SK-MEL-5 (cell line): Measurements from ENCODE around the gene PNPLA8. TPM values are rescaled to one million over a fixed set of nuclear protein-coding genes. Genes with fewer than 3 reads are reported as not detected.
"Not testable (repeated sequence)": the region's sequence is repeated elsewhere in the genome, so short reads cannot be mapped to it uniquely, and the experiment has no call there.

Source experiments
- DNase-seq: peaks from one replicate; pipeline ENCODE4 v3.0.0-alpha.2; 2016; ENCODE audit warnings: low read depth, low spot score
- in situ Hi-C: cut with HindIII; loops from 2 replicates; pipeline ENCODE4 v1.10.0; 2016; ENCODE audit warnings: low sequenced_read_pairs, high pct_unique_total_duplicates, low pct_unique_long_range_greater_than_20kb
- polyA plus RNA-seq, 2 experiments: library from polyadenylated mRNA; depleted of rRNA; stranded (reverse); fragments of >200 nt; gene quantifications; 2 replicates each; pipeline ENCODE4 v1.2.3, GENCODE V29; 2015
- total RNA-seq: library from RNA; depleted of rRNA; stranded (reverse); fragments of >200 nt; shearing (Covaris generic); gene quantifications from 2 replicates; pipeline ENCODE4 v1.2.3, GENCODE V29; 2014; rRNA removed

The PNPLA8 gene
- 47.3 and 51.2 TPM in 2 replicates for total RNA-seq
- polyA plus RNA-seq (2015; cell fraction: cytosol; rRNA removed): 27.7 and 30.7 TPM in 2 replicates
- 19.7 and 19.9 TPM in 2 replicates for polyA plus RNA-seq (2015; cell fraction: nucleus; rRNA removed)

DNA sequence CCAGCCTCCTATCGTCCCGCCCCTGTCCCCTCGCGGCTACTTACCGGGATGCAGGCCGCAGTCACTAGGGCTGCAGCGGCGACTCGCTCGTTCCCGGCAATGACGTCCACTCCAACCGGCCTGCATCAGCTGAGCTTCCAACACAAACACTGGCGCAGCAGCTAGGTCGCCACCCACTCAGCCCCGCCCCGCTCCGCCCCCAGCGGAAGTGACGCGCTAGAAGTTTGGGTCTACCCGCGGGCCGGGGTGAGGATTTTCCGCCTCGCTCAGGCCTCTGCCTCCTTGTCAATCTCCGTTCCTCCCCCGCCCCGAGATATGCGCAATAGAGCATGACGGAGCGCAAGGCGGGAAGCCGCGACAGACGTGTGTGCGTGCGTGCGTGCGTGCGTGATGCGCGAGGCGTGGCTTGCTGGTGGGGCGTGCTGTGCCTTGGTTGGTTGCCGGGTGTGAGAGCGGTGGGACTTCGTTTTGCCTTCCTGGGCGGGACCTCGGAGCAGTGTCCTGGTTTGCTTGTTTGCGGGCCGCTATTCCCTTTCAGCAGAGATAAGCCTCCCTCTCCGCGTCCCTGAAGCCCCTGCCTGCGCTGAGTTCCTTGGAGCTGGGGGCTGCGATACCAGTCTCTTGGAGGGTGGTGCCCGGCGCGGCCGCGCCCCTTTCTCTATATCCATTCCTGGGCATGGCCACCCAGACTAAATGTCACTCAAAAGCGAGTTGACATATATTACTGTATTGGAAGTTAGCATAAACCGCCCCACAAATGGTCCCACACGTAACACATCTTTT lies at the start of gene PNPLA8:
TSS of gene PNPLA8 (minus strand) at position 151 of the 783 bp plus-strand sequence. CDS start 10,644 bp downstream, outside the sequence.
- DNase-seq: peak; percentile 100
- in situ Hi-C loops: no loop called here

GRCh38 chr7:108575156-108575555 lies 49.2 kb upstream of the PNPLA8 start:
- no peak for DNase-seq
- in situ Hi-C loops: no loop called here

- in situ Hi-C loops: no loop called here
- DNase-seq: no peak
Measured at GRCh38 chr7:108572480-108572879, 46.5 kb upstream of the PNPLA8 start.

DNA sequence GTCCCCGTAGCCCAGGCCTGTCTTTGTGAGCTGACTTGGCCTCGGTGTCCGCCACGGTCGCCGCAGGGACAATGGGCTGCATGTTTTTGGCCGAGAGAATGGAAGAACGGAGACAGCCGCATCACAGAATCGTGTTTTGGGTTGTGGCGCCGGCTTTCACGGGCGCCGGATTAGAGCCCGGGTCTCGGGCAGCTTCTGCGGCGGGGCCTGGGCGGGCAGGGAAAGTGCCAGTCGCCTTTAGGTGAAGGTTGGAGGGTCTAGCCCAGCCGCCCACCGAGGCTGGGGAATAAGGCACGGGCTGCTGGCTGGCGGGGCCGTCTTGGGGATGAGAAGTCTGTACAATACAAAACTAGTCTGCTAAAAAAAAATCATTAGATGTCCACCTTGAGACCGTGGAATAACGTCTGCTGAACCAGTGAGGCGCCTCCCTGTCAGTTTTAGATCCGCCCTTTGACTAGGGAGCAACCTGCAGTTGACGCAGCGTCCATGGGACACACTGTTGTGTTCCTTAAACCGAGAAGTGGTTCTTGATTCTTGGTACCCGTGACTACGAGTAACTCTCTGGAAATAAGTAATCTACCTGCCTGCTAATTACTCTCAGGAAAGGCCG lies 44.3 kb upstream of the PNPLA8 start:
- DNase-seq: peak; percentile 66
- in situ Hi-C loops: no loop called here

- DNase-seq: peak; percentile 100
- in situ Hi-C loops: no loop called here
Measured at GRCh38 chr7:108569381-108570145, 43.6 kb upstream of the PNPLA8 start, which contains the start of the genes DNAJB9 and THAP5. TSS of gene DNAJB9 (plus strand) at chr7:108569874. CDS start at chr7:108571727, 1,853 bp downstream. TSS of gene THAP5 (minus strand) at chr7:108569706. CDS start at chr7:108569569, 137 bp downstream.

DNA sequence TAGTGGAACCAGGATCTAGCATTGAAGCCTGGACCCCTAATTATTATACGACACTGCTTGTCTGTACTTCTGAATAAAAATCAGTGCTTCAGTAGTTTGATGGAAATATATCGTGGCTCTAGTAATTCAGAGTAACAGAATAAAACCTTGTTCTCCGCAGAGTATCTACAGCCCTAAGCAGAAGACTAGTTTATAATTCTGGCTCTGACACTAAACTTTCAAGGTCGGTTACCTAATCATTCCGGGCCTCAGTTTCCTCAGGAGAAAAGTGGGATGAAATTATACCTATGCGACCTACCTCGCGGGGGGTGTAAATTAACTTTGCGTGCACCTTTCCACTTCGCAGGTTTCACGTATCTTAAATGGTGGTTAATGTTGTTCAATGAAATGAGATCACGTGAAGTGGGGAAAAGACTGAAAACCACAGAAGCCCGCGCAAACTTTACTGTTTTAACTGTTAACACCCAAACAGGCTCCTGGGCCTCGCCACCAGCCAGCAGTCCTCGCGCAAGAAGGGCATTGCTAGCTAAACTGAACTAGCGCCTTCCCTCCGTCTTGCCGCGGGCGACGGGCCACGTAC lies 43.0 kb upstream of the PNPLA8 start:
- in situ Hi-C loops: no loop called here
- DNase-seq: no peak

- no peak for DNase-seq
- in situ Hi-C loops: no loop called here
Measured at GRCh38 chr7:108565987-108566386, 40.1 kb upstream of the PNPLA8 start.

DNA sequence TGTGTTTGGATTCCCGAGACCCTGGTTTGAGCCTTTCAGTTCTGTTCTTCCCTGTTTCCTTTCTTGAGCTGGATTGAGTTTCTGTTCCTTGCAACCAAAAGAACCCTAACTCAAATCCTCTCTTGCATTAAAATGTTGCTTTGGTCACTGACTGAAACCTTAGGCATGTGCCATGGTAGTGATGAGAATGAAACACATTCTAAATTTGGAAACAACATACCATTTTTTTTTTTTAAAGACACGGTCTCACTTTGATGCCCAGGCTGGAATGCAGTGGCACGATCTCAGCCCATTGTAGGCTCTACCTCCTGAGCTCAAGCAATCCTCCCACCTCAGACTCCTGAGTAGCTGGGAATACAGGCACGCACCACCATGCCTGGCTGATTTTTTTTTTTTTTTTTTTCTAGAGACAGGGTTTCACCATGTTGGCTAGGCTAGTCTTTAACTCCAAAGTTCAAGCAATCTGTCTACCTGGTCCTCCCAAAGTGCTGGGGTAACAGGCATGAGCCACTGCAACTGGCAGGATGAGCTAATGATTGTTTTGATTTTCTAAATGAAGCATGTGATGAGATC lies 35.2 kb upstream of the PNPLA8 start:
- in situ Hi-C loops: no loop called here
- DNase-seq: no peak

GRCh38 chr7:108559253-108559652 lies 33.3 kb upstream of the PNPLA8 start:
- in situ Hi-C loops: no loop called here
- DNase-seq: no peak

- DNase-seq: no peak
- in situ Hi-C loops: no loop called here
Measured at GRCh38 chr7:108557617-108558016, 31.7 kb upstream of the PNPLA8 start.

- DNase-seq: no peak
- in situ Hi-C loops: no loop called here
Measured at GRCh38 chr7:108557191-108557590, 31.3 kb upstream of the PNPLA8 start.

- in situ Hi-C loops: not testable (repeated sequence)
Measured at GRCh38 chr7:108556665-108557064, 30.7 kb upstream of the PNPLA8 start.

GRCh38 chr7:108548141-108548896 lies 22.4 kb upstream of the PNPLA8 start:
- DNase-seq, in situ Hi-C loops: not testable (repeated sequence)

More at GRCh38 chr7:108556665-108557064, 30.7 kb upstream of the PNPLA8 start:
- not testable (repeated sequence) for DNase-seq

- in situ Hi-C loops: no loop called here
- no peak for DNase-seq
Measured at GRCh38 chr7:108541478-108541877, 15.5 kb upstream of the PNPLA8 start.

DNA sequence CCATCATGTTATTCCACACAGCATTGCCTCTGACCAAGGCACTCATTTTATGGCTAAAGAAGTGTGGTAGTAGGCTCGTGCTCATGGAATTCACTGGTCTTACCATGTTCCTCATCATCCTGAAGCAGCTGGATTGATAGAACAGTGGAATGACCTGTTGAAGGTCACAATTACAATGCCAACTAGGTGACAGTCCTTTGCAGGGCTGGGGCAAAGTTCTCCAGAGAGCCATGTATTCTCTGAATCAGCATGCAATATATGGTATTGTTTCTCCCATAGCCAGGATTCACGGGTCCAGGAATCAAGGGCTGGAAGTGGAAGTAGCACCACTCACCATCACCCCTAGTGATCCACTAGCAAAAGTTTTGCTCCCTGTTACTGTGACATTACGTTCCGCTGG lies 12.8 kb upstream of the PNPLA8 start:
- DNase-seq, in situ Hi-C loops: not testable (repeated sequence)

GRCh38 chr7:108538236-108538635 lies 12.3 kb upstream of the PNPLA8 start:
- DNase-seq, in situ Hi-C loops: not testable (repeated sequence)

GRCh38 chr7:108537229-108537628 lies 11.3 kb upstream of the PNPLA8 start:
- no peak for DNase-seq
- in situ Hi-C loops: no loop called here
